Measurements from ENCODE around the gene SIRT2.

- TF ChIP-seq POLR2AphosphoS5 (IDR thresholded peaks at IDR 0.05; ENCODE audit: borderline replicate concordance, low read depth, low read length) (no peak), EZH2 (IDR thresholded peaks at IDR 0.05) (no peak), FOXP2 (optimal IDR thresholded peaks at IDR 0.05; ENCODE audit: control extremely low read depth, extremely low read length, insufficient read depth) (no peak)
Measured at GRCh38 chr19:38861368-38861767, 38.0 kb downstream of the SIRT2 start.

All from SK-N-MC (cell line).